HG02798 (cell line): ENCODE measurements around the gene EPHB3.
"Not testable (repeated sequence)": the region's sequence is repeated elsewhere in the genome, so short reads cannot be mapped to it uniquely, and the experiment has no call there.

ENCODE experiments used
- ATAC-seq: cut with Tn5 transposase; IDR thresholded peaks from one replicate; pipeline ENCODE4 v1.9.1; 2021; ENCODE audit warnings: mild to moderate bottlenecking; ENCODE audit not compliant: unreplicated experiment, poor library complexity

The EPHB3 gene

GRCh38 chr3:184611607-184612281, 50.2 kb downstream of the EPHB3 start:
- ATAC-seq, result no peak

GRCh38 chr3:184615396-184615795, 53.8 kb downstream of the EPHB3 start:
- no peak for ATAC-seq

- ATAC-seq, result no peak
Observed at GRCh38 chr3:184616436-184616835, 54.9 kb downstream of the EPHB3 start.

- not testable (repeated sequence) for ATAC-seq
Observed at GRCh38 chr3:184617306-184617705, 55.7 kb downstream of the EPHB3 start.

- no peak for ATAC-seq
Observed at GRCh38 chr3:184618811-184619210, 57.2 kb downstream of the EPHB3 start.

GRCh38 chr3:184619369-184619768, 57.8 kb downstream of the EPHB3 start:
- ATAC-seq, result no peak

- no peak for ATAC-seq
Observed at GRCh38 chr3:184619787-184620430, 58.3 kb downstream of the EPHB3 start.

GRCh38 chr3:184620475-184621119, 59.0 kb downstream of the EPHB3 start:
- no peak for ATAC-seq

GRCh38 chr3:184622156-184622555, 60.6 kb downstream of the EPHB3 start:
- ATAC-seq, result not testable (repeated sequence)

GRCh38 chr3:184626923-184627322, 65.3 kb downstream of the EPHB3 start:
- ATAC-seq, result no peak

- no peak for ATAC-seq
Observed at GRCh38 chr3:184629555-184630160, 68.1 kb downstream of the EPHB3 start.

GRCh38 chr3:184630861-184631471, 69.4 kb downstream of the EPHB3 start:
- no peak for ATAC-seq

GRCh38 chr3:184631472-184631861, 69.9 kb downstream of the EPHB3 start:
- ATAC-seq, result no peak
